SK-N-SH treated with all-trans-retinoic acid at 6 μM for 48 hours (cell line): Measurements from ENCODE around the gene ANKRD11.

Source experiments
- ATAC-seq: fragments of 200-7000 bp; cut with Tn5 transposase; 3 replicates; pipeline ENCODE4 v1.9.1; 2020; ENCODE audit warnings: mild to moderate bottlenecking, moderate library complexity
- ARNTL ChIP-seq: fragments of 450-650 bp; formaldehyde crosslinking; IDR thresholded peaks from 2 replicates; pipeline ENCODE4 v1.5.0; 2020; ENCODE audit warnings: low read depth, mild to moderate bottlenecking, moderate library complexity, borderline replicate concordance
- BACH2 ChIP-seq: fragments of 250-450 bp; sonication (Bioruptor Pico); IDR thresholded peaks from 2 replicates; pipeline ENCODE4 v1.9.0; 2021; ENCODE audit warnings: mild to moderate bottlenecking, borderline replicate concordance
- CREB5 ChIP-seq: fragments of 250-450 bp; sonication (Bioruptor Pico); IDR thresholded peaks from 2 replicates; pipeline ENCODE4 v1.5.1; 2020; ENCODE audit warnings: low read depth, mild to moderate bottlenecking, moderate library complexity
- CSDC2 ChIP-seq: fragments of 250-450 bp; sonication (Bioruptor Pico); IDR thresholded peaks from 2 replicates; pipeline ENCODE4 v1.5.0; 2020; ENCODE audit warnings: mild to moderate bottlenecking, moderate library complexity
- GLIS3 ChIP-seq: fragments of 250-450 bp; sonication (Bioruptor Pico); IDR thresholded peaks from 2 replicates; pipeline ENCODE4 v1.5.0; 2020; ENCODE audit warnings: mild to moderate bottlenecking, moderate library complexity
- ISL1 ChIP-seq: fragments of 250-450 bp; sonication (Bioruptor Pico); IDR thresholded peaks from 2 replicates; pipeline ENCODE4 v2.1.2; 2022; ENCODE audit warnings: mild to moderate bottlenecking, moderate library complexity
- OSR1 ChIP-seq: fragments of 250-450 bp; sonication (Bioruptor Pico); IDR thresholded peaks from 2 replicates; pipeline ENCODE4 v1.8.0; 2022; ENCODE audit warnings: moderate library complexity, mild to moderate bottlenecking, inconsistent platforms
- POU6F1 ChIP-seq: fragments of 250-450 bp; sonication (Bioruptor Pico); IDR thresholded peaks from 2 replicates; pipeline ENCODE4 v1.8.0; 2021; ENCODE audit warnings: low read depth, mild to moderate bottlenecking, moderate library complexity, borderline replicate concordance
- TCF4 ChIP-seq: fragments of 250-450 bp; sonication (Bioruptor Pico); IDR thresholded peaks from 2 replicates; pipeline ENCODE4 v1.8.0; 2021; ENCODE audit warnings: mild to moderate bottlenecking, moderate library complexity, borderline replicate concordance
- TSHZ2 ChIP-seq: fragments of 250-450 bp; sonication (Bioruptor Pico); IDR thresholded peaks from 2 replicates; pipeline ENCODE4 v1.5.0; 2020; ENCODE audit warnings: mild to moderate bottlenecking, moderate library complexity
- ZC3H10 ChIP-seq: fragments of 250-450 bp; sonication (Bioruptor Pico); IDR thresholded peaks from 2 replicates; pipeline ENCODE4 v1.5.1; 2021; ENCODE audit warnings: mild to moderate bottlenecking, moderate library complexity
- ZFP3 ChIP-seq: fragments of 250-450 bp; sonication (Bioruptor Pico); IDR thresholded peaks from 2 replicates; pipeline ENCODE4 v1.5.0; 2020; ENCODE audit warnings: mild to moderate bottlenecking, moderate library complexity
- ZFP30 ChIP-seq: fragments of 450-650 bp; formaldehyde crosslinking; IDR thresholded peaks from 2 replicates; pipeline ENCODE4 v1.5.0; 2022; ENCODE audit warnings: mild to moderate bottlenecking, moderate library complexity
- ZNF70 ChIP-seq: fragments of 450-650 bp; formaldehyde crosslinking; IDR thresholded peaks from 2 replicates; pipeline ENCODE4 v1.5.0; 2020; ENCODE audit warnings: mild to moderate bottlenecking, moderate library complexity
- ZNF8 ChIP-seq: fragments of 450-650 bp; formaldehyde crosslinking; IDR thresholded peaks from 2 replicates; pipeline ENCODE4 v1.5.0; 2020; ENCODE audit warnings: mild to moderate bottlenecking, moderate library complexity
- TF ChIP-seq, protein P1 (sequence below): fragments of 250-450 bp; sonication (Bioruptor Pico); IDR thresholded peaks from 2 replicates; pipeline ENCODE4 v1.5.1; 2021; ENCODE audit warnings: mild to moderate bottlenecking, moderate library complexity
- TF ChIP-seq, protein P2 (sequence below): fragments of 250-450 bp; sonication (Bioruptor Pico); IDR thresholded peaks from 2 replicates; pipeline ENCODE4 v1.8.0; 2020; ENCODE audit warnings: mild to moderate bottlenecking, moderate library complexity, borderline replicate concordance

Gene ANKRD11

GRCh38 chr16:89283449-89283848 is 206.9 kb downstream of the ANKRD11 start:
- no peak for TF ChIP-seq GLIS3
- no peak for TF ChIP-seq POU6F1 (CRISPR knock-in tag)
- no peak for TF ChIP-seq CREB5 (CRISPR knock-in tag)
- TF ChIP-seq, protein P1, sequence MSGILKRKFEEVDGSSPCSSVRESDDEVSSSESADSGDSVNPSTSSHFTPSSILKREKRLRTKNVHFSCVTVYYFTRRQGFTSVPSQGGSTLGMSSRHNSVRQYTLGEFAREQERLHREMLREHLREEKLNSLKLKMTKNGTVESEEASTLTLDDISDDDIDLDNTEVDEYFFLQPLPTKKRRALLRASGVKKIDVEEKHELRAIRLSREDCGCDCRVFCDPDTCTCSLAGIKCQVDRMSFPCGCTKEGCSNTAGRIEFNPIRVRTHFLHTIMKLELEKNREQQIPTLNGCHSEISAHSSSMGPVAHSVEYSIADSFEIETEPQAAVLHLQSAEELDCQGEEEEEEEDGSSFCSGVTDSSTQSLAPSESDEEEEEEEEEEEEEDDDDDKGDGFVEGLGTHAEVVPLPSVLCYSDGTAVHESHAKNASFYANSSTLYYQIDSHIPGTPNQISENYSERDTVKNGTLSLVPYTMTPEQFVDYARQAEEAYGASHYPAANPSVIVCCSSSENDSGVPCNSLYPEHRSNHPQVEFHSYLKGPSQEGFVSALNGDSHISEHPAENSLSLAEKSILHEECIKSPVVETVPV = no peak
- no peak for ATAC-seq

GRCh38 chr16:89282523-89282922 is 207.8 kb downstream of the ANKRD11 start:
- TF ChIP-seq CSDC2 (no peak), TSHZ2 (CRISPR knock-in tag) (no peak), GLIS3 (no peak), CREB5 (CRISPR knock-in tag) (no peak), ZNF8 (CRISPR knock-in tag) (no peak), ZNF70 (no peak), ZFP30 (CRISPR knock-in tag) (no peak), ISL1 (CRISPR knock-in tag) (no peak), ARNTL (CRISPR knock-in tag) (no peak), POU6F1 (CRISPR knock-in tag) (no peak), ZFP3 (CRISPR knock-in tag) (no peak), ZC3H10 (CRISPR knock-in tag) (no peak), OSR1 (no peak)
- TF ChIP-seq, protein P2, sequence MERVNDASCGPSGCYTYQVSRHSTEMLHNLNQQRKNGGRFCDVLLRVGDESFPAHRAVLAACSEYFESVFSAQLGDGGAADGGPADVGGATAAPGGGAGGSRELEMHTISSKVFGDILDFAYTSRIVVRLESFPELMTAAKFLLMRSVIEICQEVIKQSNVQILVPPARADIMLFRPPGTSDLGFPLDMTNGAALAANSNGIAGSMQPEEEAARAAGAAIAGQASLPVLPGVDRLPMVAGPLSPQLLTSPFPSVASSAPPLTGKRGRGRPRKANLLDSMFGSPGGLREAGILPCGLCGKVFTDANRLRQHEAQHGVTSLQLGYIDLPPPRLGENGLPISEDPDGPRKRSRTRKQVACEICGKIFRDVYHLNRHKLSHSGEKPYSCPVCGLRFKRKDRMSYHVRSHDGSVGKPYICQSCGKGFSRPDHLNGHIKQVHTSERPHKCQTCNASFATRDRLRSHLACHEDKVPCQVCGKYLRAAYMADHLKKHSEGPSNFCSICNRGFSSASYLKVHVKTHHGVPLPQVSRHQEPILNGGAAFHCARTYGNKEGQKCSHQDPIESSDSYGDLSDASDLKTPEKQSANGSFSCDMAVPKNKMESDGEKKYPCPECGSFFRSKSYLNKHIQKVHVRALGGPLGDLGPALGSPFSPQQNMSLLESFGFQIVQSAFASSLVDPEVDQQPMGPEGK (CRISPR knock-in tag) = no peak
- no peak for ATAC-seq

DNA sequence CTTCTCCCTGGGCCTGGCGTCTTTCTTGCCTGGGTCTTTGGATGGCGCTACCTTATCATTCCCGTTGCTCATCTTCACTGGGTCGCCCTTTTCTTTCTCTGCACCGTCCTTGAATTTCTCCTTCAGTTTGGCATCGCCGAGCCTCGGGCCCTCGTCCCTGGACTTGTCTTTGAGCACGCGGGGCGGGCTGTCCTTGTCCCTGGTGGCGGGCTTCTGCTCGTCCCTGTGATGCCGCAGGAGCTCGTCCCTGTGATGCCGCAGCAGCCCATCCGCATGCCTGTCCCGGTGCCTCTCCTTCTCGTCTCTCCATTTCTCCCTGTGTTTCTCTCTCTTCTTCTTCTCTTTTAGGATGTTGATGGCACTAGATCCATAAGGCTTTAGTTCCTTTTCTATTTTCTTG is 208.5 kb downstream of the ANKRD11 start:
- no peak for TF ChIP-seq GLIS3

GRCh38 chr16:89281189-89281577 is 209.2 kb downstream of the ANKRD11 start:
- ATAC-seq = no peak
- TF ChIP-seq BACH2 (CRISPR knock-in tag) (no peak), TCF4 (CRISPR knock-in tag) (no peak)

More for the DNA sequence above, 208.5 kb downstream of the ANKRD11 start:
- no peak for ATAC-seq
